SK-N-SH treated with all-trans-retinoic acid at 6 μM for 48 hours (cell line): Measurements from ENCODE around the gene RHBDL2.

Experiments used
- ATAC-seq: fragments of 200-7000 bp; cut with Tn5 transposase; 3 replicates; pipeline ENCODE4 v1.9.1; 2020; ENCODE audit warnings: mild to moderate bottlenecking, moderate library complexity
- ARNTL ChIP-seq: fragments of 450-650 bp; formaldehyde crosslinking; IDR thresholded peaks from 2 replicates; pipeline ENCODE4 v1.5.0; 2020; ENCODE audit warnings: low read depth, mild to moderate bottlenecking, moderate library complexity, borderline replicate concordance
- BACH2 ChIP-seq: fragments of 250-450 bp; sonication (Bioruptor Pico); IDR thresholded peaks from 2 replicates; pipeline ENCODE4 v1.9.0; 2021; ENCODE audit warnings: mild to moderate bottlenecking, borderline replicate concordance
- CREB5 ChIP-seq: fragments of 250-450 bp; sonication (Bioruptor Pico); IDR thresholded peaks from 2 replicates; pipeline ENCODE4 v1.5.1; 2020; ENCODE audit warnings: low read depth, mild to moderate bottlenecking, moderate library complexity
- CSRNP3 ChIP-seq: fragments of 250-450 bp; sonication (Bioruptor Pico); IDR thresholded peaks from 2 replicates; pipeline ENCODE4 v1.5.1; 2021; ENCODE audit warnings: mild to moderate bottlenecking, moderate library complexity
- ESRRG ChIP-seq: fragments of 250-450 bp; sonication (Bioruptor Pico); IDR thresholded peaks from 2 replicates; pipeline ENCODE4 v1.6.1; 2021; ENCODE audit warnings: mild to moderate bottlenecking
- OSR1 ChIP-seq: fragments of 250-450 bp; sonication (Bioruptor Pico); IDR thresholded peaks from 2 replicates; pipeline ENCODE4 v1.8.0; 2022; ENCODE audit warnings: moderate library complexity, mild to moderate bottlenecking, inconsistent platforms
- PATZ1 ChIP-seq: fragments of 250-450 bp; sonication (Bioruptor Pico); IDR thresholded peaks from 2 replicates; pipeline ENCODE4 v1.8.0; 2020; ENCODE audit warnings: mild to moderate bottlenecking, moderate library complexity, borderline replicate concordance
- POU6F1 ChIP-seq: fragments of 250-450 bp; sonication (Bioruptor Pico); IDR thresholded peaks from 2 replicates; pipeline ENCODE4 v1.8.0; 2021; ENCODE audit warnings: low read depth, mild to moderate bottlenecking, moderate library complexity, borderline replicate concordance
- PPARA ChIP-seq: fragments of 250-450 bp; sonication (Bioruptor Pico); IDR thresholded peaks from 2 replicates; pipeline ENCODE4 v1.5.0; 2020; ENCODE audit warnings: mild to moderate bottlenecking, borderline replicate concordance
- RARB ChIP-seq: fragments of 250-450 bp; sonication (Bioruptor Pico); IDR thresholded peaks from 2 replicates; pipeline ENCODE4 v1.8.0; 2021; ENCODE audit warnings: mild to moderate bottlenecking, moderate library complexity
- SNAI2 ChIP-seq: fragments of 250-450 bp; sonication (Bioruptor Pico); IDR thresholded peaks from 2 replicates; pipeline ENCODE4 v1.5.0; 2020; ENCODE audit warnings: mild to moderate bottlenecking, moderate library complexity
- TCF4 ChIP-seq: fragments of 250-450 bp; sonication (Bioruptor Pico); IDR thresholded peaks from 2 replicates; pipeline ENCODE4 v1.8.0; 2021; ENCODE audit warnings: mild to moderate bottlenecking, moderate library complexity, borderline replicate concordance
- TOX ChIP-seq: fragments of 250-450 bp; sonication (Bioruptor Pico); IDR thresholded peaks from 2 replicates; pipeline ENCODE4 v1.8.0; 2021; ENCODE audit warnings: mild to moderate bottlenecking, moderate library complexity, borderline replicate concordance
- TSHZ2 ChIP-seq: fragments of 250-450 bp; sonication (Bioruptor Pico); IDR thresholded peaks from 2 replicates; pipeline ENCODE4 v1.5.0; 2020; ENCODE audit warnings: mild to moderate bottlenecking, moderate library complexity
- ZC3H10 ChIP-seq: fragments of 250-450 bp; sonication (Bioruptor Pico); IDR thresholded peaks from 2 replicates; pipeline ENCODE4 v1.5.1; 2021; ENCODE audit warnings: mild to moderate bottlenecking, moderate library complexity
- ZFP3 ChIP-seq: fragments of 250-450 bp; sonication (Bioruptor Pico); IDR thresholded peaks from 2 replicates; pipeline ENCODE4 v1.5.0; 2020; ENCODE audit warnings: mild to moderate bottlenecking, moderate library complexity
- ZFP30 ChIP-seq: fragments of 450-650 bp; formaldehyde crosslinking; IDR thresholded peaks from 2 replicates; pipeline ENCODE4 v1.5.0; 2022; ENCODE audit warnings: mild to moderate bottlenecking, moderate library complexity
- ZNF8 ChIP-seq: fragments of 450-650 bp; formaldehyde crosslinking; IDR thresholded peaks from 2 replicates; pipeline ENCODE4 v1.5.0; 2020; ENCODE audit warnings: mild to moderate bottlenecking, moderate library complexity

The RHBDL2 gene

GRCh38 chr1:38859561-38860453, 81.8 kb downstream of the RHBDL2 start, which contains the start of gene RRAGC:
Gene RRAGC, minus strand, starts transcription at chr1:38859772. Its CDS starts 126 bp downstream, at chr1:38859646.
- peak; percentile 98 for ATAC-seq
- TF ChIP-seq ARNTL (CRISPR knock-in tag): peak; percentile 88; the same call in 1 of the 2 replicates
- no peak for TF ChIP-seq RARB (CRISPR knock-in tag)
- TF ChIP-seq, all 23 proteins: peak for 1

- ATAC-seq: peak; percentile 30
- TF ChIP-seq CREB5 (no peak), ZNF8 (CRISPR knock-in tag) (no peak), PPARA (CRISPR knock-in tag) (no peak), TSHZ2 (no peak), ZFP3 (no peak), ESRRG (CRISPR knock-in tag) (no peak), TOX (CRISPR knock-in tag) (no peak), RARB (CRISPR knock-in tag) (no peak), ZC3H10 (CRISPR knock-in tag) (no peak), TCF4 (CRISPR knock-in tag) (no peak), ZFP30 (CRISPR knock-in tag) (no peak), CSRNP3 (CRISPR knock-in tag) (no peak), POU6F1 (CRISPR knock-in tag) (no peak), SNAI2 (CRISPR knock-in tag) (no peak), BACH2 (CRISPR knock-in tag) (no peak)
Measured at GRCh38 chr1:38858833-38859560, 82.6 kb downstream of the RHBDL2 start.

GRCh38 chr1:38852780-38853179, 88.8 kb downstream of the RHBDL2 start:
- no peak for ATAC-seq
- TF ChIP-seq ZNF8 (CRISPR knock-in tag): no peak
- TF ChIP-seq ZFP30 (CRISPR knock-in tag): no peak
- TF ChIP-seq ARNTL (CRISPR knock-in tag): no peak
- TF ChIP-seq RARB (CRISPR knock-in tag): no peak
- TF ChIP-seq TOX (CRISPR knock-in tag): no peak
- no peak for TF ChIP-seq CREB5
- TF ChIP-seq TCF4 (CRISPR knock-in tag): no peak

- ATAC-seq: no peak
- no peak for TF ChIP-seq RARB (CRISPR knock-in tag)
- TF ChIP-seq ARNTL (CRISPR knock-in tag): no peak
- no peak for TF ChIP-seq OSR1 (CRISPR knock-in tag)
- no peak for TF ChIP-seq ZFP30 (CRISPR knock-in tag)
- no peak for TF ChIP-seq CREB5
- no peak for TF ChIP-seq POU6F1 (CRISPR knock-in tag)
- TF ChIP-seq PATZ1 (CRISPR knock-in tag): no peak
- TF ChIP-seq ESRRG (CRISPR knock-in tag): no peak
- no peak for TF ChIP-seq BACH2 (CRISPR knock-in tag)
Measured at GRCh38 chr1:38848071-38848470, 93.6 kb downstream of the RHBDL2 start.
